Loucy (cell line): ENCODE data around the gene MRE11.

Experiments used
- EZH2phosphoT487 ChIP-seq: fragments of 200-600 bp; IDR thresholded peaks from 2 replicates; pipeline ENCODE4 v1.6.1; 2018; ENCODE audit warnings: antibody characterized with exemption, mild to moderate bottlenecking, moderate library complexity, borderline replicate concordance
- TF ChIP-seq, protein P1 (sequence below): fragments of 200-600 bp; sonication (generic); conservative IDR thresholded peaks from 2 replicates; pipeline ENCODE4 v1.5.1; 2014; ENCODE audit warnings: mild to moderate bottlenecking, antibody characterized with exemption, low read length

DNA sequence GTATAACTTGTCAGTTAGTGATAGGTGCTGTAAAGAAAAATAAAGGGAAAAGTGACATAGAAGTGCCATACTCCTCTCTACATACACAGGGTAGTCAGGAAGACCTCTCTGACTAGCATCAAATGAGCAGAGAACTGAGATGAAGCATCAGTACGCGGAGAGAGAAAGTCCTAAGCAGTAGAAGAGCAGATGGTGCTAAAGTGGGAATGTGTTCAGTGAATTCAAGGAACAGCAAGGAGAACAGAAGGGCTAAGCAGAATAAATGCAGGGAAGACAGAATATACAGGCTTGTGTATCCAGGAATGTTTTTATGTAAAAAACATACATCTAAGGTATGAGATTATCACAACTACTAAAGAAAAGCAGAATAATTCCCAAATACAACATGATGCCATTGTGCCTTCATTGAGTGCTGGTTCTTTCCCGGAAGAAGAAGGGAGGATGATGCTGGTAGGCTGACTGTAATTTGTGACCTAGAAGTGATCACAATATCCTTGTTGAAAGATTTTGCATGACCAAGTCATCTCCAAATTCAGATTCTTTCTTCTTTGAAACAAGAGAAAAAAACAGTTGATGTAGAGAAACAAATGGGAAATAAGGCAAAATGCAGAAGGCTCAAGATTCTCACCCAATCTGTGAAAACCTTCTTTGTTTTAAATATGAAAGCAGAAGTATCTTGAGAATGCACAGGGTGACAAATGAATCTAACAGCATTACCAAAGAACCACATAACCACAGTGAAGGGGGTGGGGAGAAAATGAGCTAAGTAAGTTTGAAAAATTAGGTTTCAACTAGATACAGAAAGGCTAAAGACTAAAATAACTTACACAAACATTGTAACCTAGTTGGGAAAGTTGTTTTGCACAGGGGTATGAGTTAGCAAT, 20.5 kb downstream of the MRE11 start:
- TF ChIP-seq, protein P1, sequence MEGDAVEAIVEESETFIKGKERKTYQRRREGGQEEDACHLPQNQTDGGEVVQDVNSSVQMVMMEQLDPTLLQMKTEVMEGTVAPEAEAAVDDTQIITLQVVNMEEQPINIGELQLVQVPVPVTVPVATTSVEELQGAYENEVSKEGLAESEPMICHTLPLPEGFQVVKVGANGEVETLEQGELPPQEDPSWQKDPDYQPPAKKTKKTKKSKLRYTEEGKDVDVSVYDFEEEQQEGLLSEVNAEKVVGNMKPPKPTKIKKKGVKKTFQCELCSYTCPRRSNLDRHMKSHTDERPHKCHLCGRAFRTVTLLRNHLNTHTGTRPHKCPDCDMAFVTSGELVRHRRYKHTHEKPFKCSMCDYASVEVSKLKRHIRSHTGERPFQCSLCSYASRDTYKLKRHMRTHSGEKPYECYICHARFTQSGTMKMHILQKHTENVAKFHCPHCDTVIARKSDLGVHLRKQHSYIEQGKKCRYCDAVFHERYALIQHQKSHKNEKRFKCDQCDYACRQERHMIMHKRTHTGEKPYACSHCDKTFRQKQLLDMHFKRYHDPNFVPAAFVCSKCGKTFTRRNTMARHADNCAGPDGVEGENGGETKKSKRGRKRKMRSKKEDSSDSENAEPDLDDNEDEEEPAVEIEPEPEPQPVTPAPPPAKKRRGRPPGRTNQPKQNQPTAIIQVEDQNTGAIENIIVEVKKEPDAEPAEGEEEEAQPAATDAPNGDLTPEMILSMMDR = no peak
- no peak for TF ChIP-seq EZH2phosphoT487
